ENCODE measurements around the gene ZNF749.
"Not testable (repeated sequence)": the region's sequence is repeated elsewhere in the genome, so short reads cannot be mapped to it uniquely, and the experiment has no call there.

Gene ZNF749

DNA sequence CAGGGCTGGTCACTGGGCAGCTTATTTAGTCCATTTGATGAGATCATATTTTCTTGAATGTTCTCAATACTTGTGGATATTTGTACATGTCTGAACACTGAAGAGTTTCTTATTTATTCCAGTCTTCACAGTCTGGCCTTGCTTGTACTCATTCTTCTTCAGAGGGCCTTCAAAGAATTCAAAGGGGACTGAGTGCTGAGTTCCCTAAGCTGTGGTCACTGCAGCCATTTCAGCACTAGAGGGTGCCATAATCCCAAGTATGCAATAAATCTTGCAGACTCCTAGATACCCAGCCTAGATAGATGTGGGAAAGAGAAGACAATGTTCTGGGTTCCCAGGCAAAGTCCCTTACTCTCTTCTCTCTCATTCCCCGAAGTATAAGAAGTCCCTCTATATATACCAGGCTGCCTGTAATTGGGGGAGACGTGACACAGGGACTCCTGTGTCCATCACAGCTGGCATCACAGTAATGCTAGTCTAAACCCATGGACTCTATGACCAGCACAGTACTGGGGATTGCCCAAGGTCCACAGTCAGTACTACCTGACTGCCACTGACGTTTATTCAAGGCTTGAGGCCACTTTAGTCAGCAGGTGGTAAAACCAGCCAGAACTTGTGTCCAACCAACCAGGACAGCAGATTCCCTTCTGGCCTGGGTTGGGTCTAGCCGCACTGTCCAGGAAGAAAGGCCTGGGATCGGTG lies 30.7 kb downstream of the ZNF749 start:
- DNase-seq (ENCODE audit: low read depth, low spot score): no peak

DNA sequence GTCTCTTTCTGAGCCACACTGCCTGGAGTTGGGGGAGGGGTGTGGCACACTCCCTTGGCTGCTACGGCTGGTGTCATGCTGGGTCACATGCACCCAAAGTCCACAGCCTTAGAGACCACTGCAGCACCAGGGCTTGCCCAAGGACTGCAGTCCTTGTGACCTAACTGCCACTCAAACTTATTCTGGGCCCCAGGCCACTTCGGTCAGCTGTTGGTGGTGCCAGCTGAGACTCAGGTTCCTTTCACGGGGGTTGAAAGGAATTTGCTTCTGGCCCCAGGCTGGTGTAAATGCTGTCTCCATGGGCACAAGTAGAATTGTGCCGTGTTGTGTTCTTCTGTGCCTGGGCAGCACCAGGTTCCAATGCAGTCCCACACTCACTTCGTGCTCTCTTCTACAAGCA lies 31.4 kb downstream of the ZNF749 start:
- DNase-seq (ENCODE audit: low read depth, low spot score): no peak

DNA sequence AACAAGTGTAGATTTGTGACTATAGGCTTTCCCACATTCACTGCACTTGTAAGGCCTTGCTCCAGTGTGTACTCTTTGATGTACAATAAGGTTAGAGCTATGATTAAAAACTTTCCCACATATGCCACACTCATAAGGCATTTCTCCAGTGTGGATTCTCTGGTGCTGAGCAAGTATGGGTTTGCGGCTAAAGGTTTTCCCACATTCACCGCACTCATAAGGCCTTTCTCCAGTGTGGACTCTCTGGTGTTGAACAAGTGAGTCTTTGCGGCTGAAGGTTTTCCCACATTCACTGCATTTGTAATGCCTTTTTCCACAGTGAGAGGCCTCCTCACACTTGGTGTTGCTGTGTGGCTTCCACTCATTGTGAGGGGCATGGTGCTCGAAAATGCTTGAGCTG lies 38.5 kb downstream of the ZNF749 start:
- no peak for DNase-seq (ENCODE audit: low read depth, low spot score)

DNA sequence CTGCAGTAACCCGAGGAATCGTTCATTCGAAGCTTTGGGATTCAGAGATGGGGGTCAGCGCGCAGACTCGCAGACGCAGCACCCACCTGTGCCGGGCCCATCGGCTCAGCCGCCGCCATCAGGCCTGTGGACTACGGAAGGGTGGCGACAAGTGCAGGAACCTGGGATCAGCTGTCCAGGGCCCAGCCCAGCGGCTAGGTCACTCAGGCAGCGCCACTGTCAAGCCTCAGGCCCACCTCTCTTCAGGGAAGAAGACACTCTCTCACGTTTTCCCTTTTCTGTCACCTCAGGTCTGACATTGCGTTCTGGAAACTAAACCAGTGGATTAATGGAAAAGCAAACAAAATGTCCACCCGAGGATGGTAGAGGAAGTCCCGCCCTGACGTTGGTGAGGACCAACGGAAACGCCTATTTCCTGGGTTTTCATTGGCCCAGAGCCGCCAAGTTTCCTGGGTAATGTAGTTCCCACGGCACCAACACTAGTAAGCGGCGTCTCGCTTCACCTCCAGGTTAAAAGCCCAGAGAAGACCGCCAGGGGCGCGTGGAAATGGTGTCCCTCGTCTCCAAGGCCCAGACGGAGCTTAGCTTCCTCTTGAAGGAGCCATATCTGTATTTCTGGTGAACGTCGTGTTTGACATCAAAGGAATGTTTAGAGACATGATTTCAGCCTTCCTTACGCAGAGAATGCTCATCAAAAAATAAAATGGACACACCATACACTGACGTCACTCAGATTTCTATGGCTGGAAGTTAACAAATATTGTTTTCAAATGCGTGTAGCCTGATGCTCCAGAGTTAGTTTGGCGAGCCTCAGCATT lies 42.3 kb downstream of the ZNF749 start, which contains the start of gene ZNF772:
TSS of gene ZNF772 (minus strand) at position 376 of the 818 bp plus-strand sequence. CDS start at position 119, 257 bp downstream.
- DNase-seq (ENCODE audit: low read depth, low spot score): peak; percentile 77

DNA sequence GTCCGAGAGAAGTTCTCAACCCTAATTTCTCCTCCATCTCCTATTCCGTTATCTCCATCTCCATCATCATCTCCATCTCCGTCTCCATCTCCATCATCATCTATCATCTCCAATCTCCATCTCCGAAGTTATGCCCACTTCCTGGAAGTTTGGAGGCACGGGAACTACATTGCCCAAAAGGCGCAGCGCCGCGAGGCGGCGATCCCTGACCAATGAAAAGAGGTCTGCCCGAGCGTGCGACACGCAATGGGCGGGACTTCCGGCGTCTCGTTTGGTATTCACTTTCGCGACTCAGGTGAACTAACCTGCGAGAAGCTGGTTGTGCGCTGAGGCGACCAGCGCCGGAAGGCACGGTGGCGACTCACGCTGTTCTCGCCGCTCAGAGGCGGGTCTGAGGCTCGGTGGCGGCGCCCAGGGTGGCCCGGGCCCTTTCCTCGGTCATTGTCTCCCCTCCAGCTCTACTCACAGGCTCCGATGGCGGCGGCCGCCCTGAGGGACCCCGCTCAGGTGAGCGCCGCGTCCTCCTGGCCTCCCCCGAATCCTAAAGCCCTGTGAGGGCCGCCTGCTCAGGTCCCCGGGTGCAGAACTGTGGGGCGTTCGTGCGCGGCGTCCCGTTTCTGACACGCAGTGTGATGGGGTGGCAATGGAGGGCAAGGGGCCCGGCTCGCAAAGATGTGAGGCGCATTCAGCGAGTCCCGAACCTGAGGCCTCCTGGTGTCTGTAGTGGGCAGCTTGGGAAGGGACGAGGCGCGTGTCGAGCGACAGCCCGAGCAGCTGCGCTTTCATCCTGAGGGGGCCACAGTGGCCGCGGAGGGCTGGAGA lies 52.6 kb downstream of the ZNF749 start, which contains the start of gene ZNF419:
TSS of gene ZNF419 (plus strand) at position 274 of the 822 bp plus-strand sequence. CDS start at position 475, 201 bp downstream.
- peak; percentile 91 for DNase-seq (ENCODE audit: low read depth, low spot score)

DNA sequence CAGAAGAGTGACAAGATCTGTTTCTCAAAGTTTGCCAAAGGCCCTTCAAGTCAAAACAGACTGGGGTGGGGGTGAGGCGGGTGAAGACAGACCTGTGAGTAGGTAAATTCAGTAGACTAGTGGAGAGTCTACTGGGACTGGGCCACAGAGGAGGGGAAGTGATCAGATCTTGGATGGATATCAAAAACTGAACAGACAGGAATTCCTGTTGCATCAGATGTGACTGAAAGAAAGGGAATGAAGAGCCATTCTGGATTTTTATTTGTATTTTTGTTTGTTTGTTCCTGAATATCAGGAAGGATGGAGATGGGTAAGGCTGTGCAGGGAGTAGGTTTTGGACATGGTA lies 53.1 kb downstream of the ZNF749 start:
- DNase-seq (ENCODE audit: low read depth, low spot score): not testable (repeated sequence)

Data from activated CD4-positive, CD25-positive, alpha-beta regulatory T cell treated with anti-CD3 and anti-CD28 coated beads, Interleukin-2, amount 50 U/mL, for 16 hours (primary cell).